NCI-H128 (cell line): Measurements from ENCODE around the gene PTGR2.
"Not testable (repeated sequence)": the region's sequence is repeated elsewhere in the genome, so short reads cannot be mapped to it uniquely, and the experiment has no call there.

Source experiments
- DNase-seq: peaks from one replicate; lab custom pipeline; 2025; ENCODE audit not compliant: unreplicated experiment; lab: John Stamatoyannopoulos, UW

Gene PTGR2

GRCh38 chr14:73829526-73830431, 21.9 kb upstream of the PTGR2 start:
- no peak for DNase-seq

GRCh38 chr14:73833034-73833433, 18.6 kb upstream of the PTGR2 start:
- no peak for DNase-seq

GRCh38 chr14:73833530-73834260, 17.9 kb upstream of the PTGR2 start:
- DNase-seq = no peak

- DNase-seq = no peak
These were observed 17.4 kb upstream of the PTGR2 start for GRCh38 chr14:73834261-73834625.

GRCh38 chr14:73838293-73839034, 13.2 kb upstream of the PTGR2 start:
- DNase-seq = not testable (repeated sequence)

GRCh38 chr14:73842201-73842600, 9.4 kb upstream of the PTGR2 start:
- DNase-seq = no peak

GRCh38 chr14:73842851-73843250, 8.8 kb upstream of the PTGR2 start:
- no peak for DNase-seq

GRCh38 chr14:73843296-73843695, 8.3 kb upstream of the PTGR2 start:
- no peak for DNase-seq

- DNase-seq = no peak
These were observed 4.7 kb upstream of the PTGR2 start for GRCh38 chr14:73846947-73847346.

GRCh38 chr14:73851000-73851399, 631 bp upstream of the PTGR2 start:
- no peak for DNase-seq

GRCh38 chr14:73859145-73859544, 7.5 kb downstream of the PTGR2 start:
- DNase-seq = no peak

GRCh38 chr14:73861073-73861472, 9.4 kb downstream of the PTGR2 start:
- DNase-seq = no peak

- DNase-seq = no peak
These were observed 10.8 kb downstream of the PTGR2 start for GRCh38 chr14:73862480-73862879.

GRCh38 chr14:73863209-73863608, 11.6 kb downstream of the PTGR2 start:
- no peak for DNase-seq

GRCh38 chr14:73865534-73866113, 14.0 kb downstream of the PTGR2 start:
- DNase-seq = no peak

- DNase-seq = not testable (repeated sequence)
These were observed 18.1 kb downstream of the PTGR2 start for GRCh38 chr14:73869754-73870153.

GRCh38 chr14:73870525-73871235, 19.0 kb downstream of the PTGR2 start:
- no peak for DNase-seq

- no peak for DNase-seq
These were observed 22.0 kb downstream of the PTGR2 start for GRCh38 chr14:73873660-73874059.

GRCh38 chr14:73877790-73878189, 26.2 kb downstream of the PTGR2 start:
- DNase-seq = no peak

- no peak for DNase-seq
These were observed 26.8 kb downstream of the PTGR2 start for GRCh38 chr14:73878436-73878835.

GRCh38 chr14:73879027-73879426, 27.4 kb downstream of the PTGR2 start:
- DNase-seq = no peak
